ENCODE results near the gene VCL.

VCL gene

GRCh38 chr10:74021248-74022055 lies 23.5 kb downstream of the VCL start:
- no peak overlapping the region for H3K4me3 ChIP-seq (ENCODE audit: low read depth, low read length)
- no peak for DNase-seq (ENCODE audit: low read depth)
- TF ChIP-seq, protein P1, sequence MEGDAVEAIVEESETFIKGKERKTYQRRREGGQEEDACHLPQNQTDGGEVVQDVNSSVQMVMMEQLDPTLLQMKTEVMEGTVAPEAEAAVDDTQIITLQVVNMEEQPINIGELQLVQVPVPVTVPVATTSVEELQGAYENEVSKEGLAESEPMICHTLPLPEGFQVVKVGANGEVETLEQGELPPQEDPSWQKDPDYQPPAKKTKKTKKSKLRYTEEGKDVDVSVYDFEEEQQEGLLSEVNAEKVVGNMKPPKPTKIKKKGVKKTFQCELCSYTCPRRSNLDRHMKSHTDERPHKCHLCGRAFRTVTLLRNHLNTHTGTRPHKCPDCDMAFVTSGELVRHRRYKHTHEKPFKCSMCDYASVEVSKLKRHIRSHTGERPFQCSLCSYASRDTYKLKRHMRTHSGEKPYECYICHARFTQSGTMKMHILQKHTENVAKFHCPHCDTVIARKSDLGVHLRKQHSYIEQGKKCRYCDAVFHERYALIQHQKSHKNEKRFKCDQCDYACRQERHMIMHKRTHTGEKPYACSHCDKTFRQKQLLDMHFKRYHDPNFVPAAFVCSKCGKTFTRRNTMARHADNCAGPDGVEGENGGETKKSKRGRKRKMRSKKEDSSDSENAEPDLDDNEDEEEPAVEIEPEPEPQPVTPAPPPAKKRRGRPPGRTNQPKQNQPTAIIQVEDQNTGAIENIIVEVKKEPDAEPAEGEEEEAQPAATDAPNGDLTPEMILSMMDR (IDR thresholded peaks at IDR 0.05; ENCODE audit: insufficient read depth, low read depth, low read length, missing control alignments): no peak

DNA sequence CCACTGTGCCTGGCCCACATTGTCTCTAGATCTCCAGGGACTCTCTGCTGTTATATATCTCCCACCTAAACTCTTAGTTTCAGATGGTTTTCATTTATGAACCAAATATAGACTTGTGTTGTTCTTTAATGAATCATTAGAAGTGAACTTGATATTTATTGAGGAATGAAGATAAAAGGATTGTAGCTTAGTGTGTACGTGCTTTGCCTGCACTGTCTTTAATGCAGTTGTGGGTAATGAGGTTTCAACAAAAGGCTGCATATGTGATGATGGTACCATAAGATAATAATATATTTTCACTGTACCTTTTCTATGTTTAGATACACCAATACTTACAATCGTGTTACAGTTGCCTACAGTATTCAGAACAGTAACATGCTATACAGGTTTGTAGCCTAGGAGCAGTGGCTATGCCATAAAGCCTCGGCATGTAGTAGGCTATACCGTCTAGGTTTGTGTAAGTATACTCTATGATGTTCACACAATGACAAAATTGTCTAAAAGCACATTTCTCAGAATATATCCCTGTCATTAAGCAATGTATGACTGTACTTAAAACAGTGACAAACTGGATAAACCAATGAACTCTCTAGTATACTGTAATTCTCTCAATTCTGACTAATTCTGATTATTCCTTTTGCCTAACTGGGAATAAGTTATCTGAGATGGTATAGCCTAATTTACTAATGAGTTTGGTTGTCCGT lies 25.2 kb downstream of the VCL start:
- no peak overlapping the region for H3K4me3 ChIP-seq (ENCODE audit: low read depth, low read length)
- TF ChIP-seq, protein P1 (IDR thresholded peaks at IDR 0.05; ENCODE audit: insufficient read depth, low read depth, low read length, missing control alignments): no peak
- no peak for DNase-seq (ENCODE audit: low read depth)

GRCh38 chr10:74024600-74024999 lies 26.7 kb downstream of the VCL start:
- DNase-seq (ENCODE audit: low read depth): no peak
- TF ChIP-seq, protein P1 (IDR thresholded peaks at IDR 0.05; ENCODE audit: insufficient read depth, low read depth, low read length, missing control alignments): no peak
- H3K4me3 ChIP-seq (ENCODE audit: low read depth, low read length): no peak overlapping the region

DNA sequence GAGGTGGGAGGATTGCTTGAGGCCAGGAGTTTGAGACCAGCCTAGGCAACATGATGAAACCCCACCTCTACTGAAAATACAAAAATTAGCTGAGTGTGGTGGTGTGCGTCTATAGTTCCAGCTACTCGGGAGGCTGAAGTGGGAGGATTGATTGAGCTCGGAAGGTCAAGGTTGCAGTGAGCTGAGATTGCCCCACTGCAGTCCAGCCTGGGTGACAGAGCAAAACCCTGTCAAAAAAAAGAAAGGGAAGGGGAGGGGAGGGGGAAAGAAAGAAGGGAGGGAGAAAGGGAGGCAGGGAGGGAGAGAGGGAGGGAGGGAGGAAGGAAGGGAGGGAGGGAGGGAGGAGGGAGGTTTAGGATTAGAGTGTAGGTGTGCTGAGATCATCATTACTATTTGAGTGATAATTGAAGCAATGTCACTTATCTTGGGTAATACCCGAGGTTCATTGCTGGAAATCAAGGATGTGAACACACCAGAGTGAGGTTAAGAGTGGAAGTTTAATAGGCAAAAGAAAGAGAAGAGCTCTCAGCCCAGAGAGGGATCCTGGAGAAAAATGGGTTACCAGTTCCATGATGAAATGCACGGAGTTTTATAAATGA lies 27.6 kb downstream of the VCL start:
- no peak for DNase-seq (ENCODE audit: low read depth)
- TF ChIP-seq, protein P1 (IDR thresholded peaks at IDR 0.05; ENCODE audit: insufficient read depth, low read depth, low read length, missing control alignments): no peak
- H3K4me3 ChIP-seq (ENCODE audit: low read depth, low read length): no peak overlapping the region

DNA sequence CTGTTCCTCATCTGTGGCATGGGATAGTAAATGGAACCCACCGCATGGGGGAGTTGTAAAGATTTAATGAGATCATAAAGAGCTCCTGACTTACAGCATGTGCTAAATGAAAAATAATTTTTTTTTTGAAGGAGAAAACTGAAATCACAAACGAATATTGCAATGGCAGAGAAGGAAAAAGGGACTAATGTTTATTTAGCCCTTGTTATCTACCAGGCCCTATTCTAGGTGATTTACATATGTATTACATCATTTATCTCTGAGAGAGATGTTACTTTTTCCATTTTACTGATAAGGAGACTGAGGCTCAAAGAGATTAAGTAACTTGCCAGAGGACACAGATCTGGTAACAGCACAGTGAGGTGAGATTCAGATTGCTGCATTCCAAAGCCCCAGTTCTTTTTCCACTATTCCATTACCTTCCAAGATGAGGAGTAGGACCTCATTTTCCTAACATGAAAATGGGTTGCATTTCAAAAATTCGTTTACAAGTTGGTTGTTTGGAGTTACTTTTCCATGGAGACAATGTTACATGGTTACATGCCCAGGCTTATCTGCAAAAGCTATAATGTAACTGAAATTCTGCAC lies 28.6 kb downstream of the VCL start:
- TF ChIP-seq, protein P1 (IDR thresholded peaks at IDR 0.05; ENCODE audit: insufficient read depth, low read depth, low read length, missing control alignments): no peak
- H3K4me3 ChIP-seq (ENCODE audit: low read depth, low read length): no peak overlapping the region
- no peak for DNase-seq (ENCODE audit: low read depth)

- TF ChIP-seq, protein P1 (IDR thresholded peaks at IDR 0.05; ENCODE audit: insufficient read depth, low read depth, low read length, missing control alignments): no peak
- no peak overlapping the region for H3K4me3 ChIP-seq (ENCODE audit: low read depth, low read length)
- DNase-seq (ENCODE audit: low read depth): no peak
Observed at GRCh38 chr10:74027702-74028101, 29.8 kb downstream of the VCL start.

Data from GM12865 (cell line).